ENCODE results near the gene RAD18. TPM values are rescaled to one million over a fixed set of nuclear protein-coding genes. Genes with fewer than 3 reads are reported as not detected.
A peak's percentile ranks its signal among the peaks of the same experiment; 100 is the strongest.

The RAD18 gene
- total RNA-seq, 3 donors from 2014 or later: 8.6 to 26.3 (median 13.4) TPM

DNA sequence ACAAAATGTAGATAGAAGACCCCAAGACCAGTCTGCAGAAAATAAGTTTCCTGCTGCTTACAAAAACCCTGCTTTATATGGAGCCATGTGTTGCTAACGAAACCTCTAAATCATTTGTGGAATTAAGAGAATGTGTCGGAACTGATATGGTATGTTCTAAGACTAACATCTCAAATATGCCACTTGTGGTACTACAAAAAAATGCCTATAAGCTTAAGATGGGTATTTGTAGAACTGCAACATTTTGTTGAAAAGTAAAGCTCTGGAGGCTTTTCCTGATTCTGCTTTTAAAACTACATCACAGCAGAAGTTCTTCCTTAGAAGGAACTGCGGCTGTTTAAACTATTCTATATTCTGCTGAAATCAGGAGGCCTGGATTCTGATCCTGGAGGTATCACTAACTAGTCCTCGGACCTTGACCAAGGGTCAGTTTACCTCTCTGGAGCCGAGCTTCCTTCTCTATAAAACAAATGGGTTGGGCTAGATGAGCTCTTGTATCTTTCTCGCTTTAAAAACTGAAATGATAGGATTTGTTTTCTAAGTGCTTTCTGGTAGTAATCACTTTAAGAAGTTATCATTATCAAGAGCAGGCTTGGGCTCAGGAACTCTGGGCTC lies 74.9 kb downstream of the RAD18 start:
- no peak overlapping the region for H3K4me3 ChIP-seq
- TF ChIP-seq POLR2AphosphoS5 (IDR thresholded peaks at IDR 0.05): no peak
- TF ChIP-seq POLR2A (IDR thresholded peaks at IDR 0.05): no peak
- TF ChIP-seq, protein P1, sequence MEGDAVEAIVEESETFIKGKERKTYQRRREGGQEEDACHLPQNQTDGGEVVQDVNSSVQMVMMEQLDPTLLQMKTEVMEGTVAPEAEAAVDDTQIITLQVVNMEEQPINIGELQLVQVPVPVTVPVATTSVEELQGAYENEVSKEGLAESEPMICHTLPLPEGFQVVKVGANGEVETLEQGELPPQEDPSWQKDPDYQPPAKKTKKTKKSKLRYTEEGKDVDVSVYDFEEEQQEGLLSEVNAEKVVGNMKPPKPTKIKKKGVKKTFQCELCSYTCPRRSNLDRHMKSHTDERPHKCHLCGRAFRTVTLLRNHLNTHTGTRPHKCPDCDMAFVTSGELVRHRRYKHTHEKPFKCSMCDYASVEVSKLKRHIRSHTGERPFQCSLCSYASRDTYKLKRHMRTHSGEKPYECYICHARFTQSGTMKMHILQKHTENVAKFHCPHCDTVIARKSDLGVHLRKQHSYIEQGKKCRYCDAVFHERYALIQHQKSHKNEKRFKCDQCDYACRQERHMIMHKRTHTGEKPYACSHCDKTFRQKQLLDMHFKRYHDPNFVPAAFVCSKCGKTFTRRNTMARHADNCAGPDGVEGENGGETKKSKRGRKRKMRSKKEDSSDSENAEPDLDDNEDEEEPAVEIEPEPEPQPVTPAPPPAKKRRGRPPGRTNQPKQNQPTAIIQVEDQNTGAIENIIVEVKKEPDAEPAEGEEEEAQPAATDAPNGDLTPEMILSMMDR (IDR thresholded peaks at IDR 0.05): no peak
- no peaks in the 10 kb centered on the region for H3K9me3 ChIP-seq
- H3K4me1 ChIP-seq: no peaks in the 10 kb centered on the region
- H3K27me3 ChIP-seq: no peaks in the 10 kb centered on the region
- DNase-seq (ENCODE audit: low spot score in 2 of 2): no peak
- H3K36me3 ChIP-seq: no peaks in the 10 kb centered on the region
- intact Hi-C loops (cut with DNase I; ENCODE audit: low total_unique reads): no loop called here
- H3K27ac ChIP-seq: no peak overlapping the region

DNA sequence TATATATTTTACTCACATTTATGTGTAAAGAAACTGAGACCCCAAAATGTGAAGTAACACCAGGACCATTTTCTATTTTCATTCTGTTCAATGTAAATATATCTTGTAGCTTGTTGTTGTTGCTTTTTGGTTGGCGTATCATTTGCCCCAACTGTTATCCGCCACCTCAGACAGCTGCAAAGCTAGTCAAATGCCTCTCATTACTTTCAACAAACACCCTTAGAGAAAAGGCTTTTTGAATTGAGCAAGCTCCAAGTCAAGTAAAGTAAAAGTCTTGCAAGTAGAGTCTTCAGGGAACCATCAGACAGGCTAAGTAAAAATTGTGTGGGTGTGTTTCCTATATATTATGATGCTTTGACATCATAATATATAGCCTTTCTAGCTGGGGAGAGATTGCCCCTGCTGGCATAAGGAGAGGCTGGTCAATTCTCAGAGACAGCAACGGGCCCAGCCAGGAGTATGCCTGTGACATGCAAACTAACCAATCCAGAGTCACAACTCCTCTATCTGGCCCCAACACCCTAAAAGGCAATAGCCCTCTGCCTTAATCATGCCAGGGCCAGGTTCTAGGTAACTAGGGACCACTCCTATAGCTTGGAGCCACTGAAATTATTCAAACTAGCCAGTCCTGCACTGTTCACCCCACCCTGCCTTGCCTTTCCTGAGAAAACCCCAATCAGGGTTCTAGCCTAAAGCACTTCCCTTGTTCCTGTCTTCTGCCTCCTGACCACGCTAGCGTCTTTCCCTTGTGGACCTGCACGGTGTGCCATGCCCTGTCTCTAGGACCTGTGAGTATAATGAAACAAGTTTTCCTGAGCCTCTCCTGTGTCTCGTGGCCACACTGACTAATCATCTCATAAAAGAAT lies 75.6 kb downstream of the RAD18 start:
- TF ChIP-seq POLR2AphosphoS5 (IDR thresholded peaks at IDR 0.05) (no peak), POLR2A (IDR thresholded peaks at IDR 0.05) (no peak)
- TF ChIP-seq, protein P1 (IDR thresholded peaks at IDR 0.05): no peak

GRCh38 chr3:8886546-8886945 lies 76.7 kb downstream of the RAD18 start:
- no peaks in the 10 kb centered on the region for H3K27me3 ChIP-seq
- intact Hi-C loops (cut with DNase I; ENCODE audit: low total_unique reads): no loop called here
- TF ChIP-seq, protein P1 (IDR thresholded peaks at IDR 0.05): no peak
- TF ChIP-seq POLR2A (IDR thresholded peaks at IDR 0.05): no peak
- TF ChIP-seq POLR2AphosphoS5 (IDR thresholded peaks at IDR 0.05): no peak
- no peak overlapping the region for H3K4me3 ChIP-seq
- H3K9me3 ChIP-seq: no peaks in the 10 kb centered on the region
- H3K4me1 ChIP-seq: no peaks in the 10 kb centered on the region
- H3K36me3 ChIP-seq: no peaks in the 10 kb centered on the region
- no peak for DNase-seq (ENCODE audit: low spot score in 2 of 2)
- H3K27ac ChIP-seq: peak overlapping the region in 1 of 2 donors; percentile 38

More for the DNA sequence above, 75.6 kb downstream of the RAD18 start:
- Histone ChIP-seq H3K9me3 (no peaks in the 10 kb centered on the region), H3K36me3 (no peaks in the 10 kb centered on the region), H3K4me1 (no peaks in the 10 kb centered on the region), H3K27ac (no peak overlapping the region), H3K4me3 (no peak overlapping the region), H3K27me3 (no peaks in the 10 kb centered on the region)
- no peak for DNase-seq (ENCODE audit: low spot score in 2 of 2)
- intact Hi-C loops (cut with DNase I; ENCODE audit: low total_unique reads): no loop called here

DNA sequence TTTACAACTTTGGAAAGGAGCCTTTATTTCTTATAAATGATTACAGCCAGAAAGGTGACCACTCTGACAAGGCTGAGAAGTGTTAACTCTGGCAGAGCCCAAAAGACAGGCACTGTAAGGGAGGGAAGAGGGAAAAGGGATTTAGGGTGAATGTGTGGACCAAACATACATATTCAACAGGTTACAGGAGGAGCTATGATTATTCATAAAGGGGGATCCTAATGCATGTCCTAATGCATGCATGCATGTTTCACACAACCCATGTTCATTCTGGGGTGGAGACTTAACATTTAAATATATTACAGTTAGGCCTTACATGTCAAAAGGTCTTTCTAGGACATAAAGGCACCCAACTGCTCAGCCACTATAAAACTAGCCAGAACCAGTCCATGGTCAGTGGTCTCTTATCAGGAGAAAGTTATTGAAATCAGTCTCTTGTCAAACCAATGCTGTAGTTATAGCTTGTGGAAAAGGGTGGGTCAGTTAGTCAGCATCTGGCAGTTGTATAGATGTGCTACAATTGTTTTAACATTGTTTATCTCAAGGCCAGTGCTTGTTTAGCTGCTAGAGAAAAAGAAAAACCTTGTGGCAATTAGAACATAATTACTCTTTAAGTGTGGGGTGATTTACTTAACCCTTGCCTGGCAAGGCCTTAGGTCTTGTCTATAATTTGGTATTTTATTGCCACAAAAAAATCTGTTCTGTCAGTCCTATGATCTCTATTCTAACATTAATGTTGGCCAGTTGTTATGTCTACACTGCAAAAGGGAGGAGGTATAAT lies 77.5 kb downstream of the RAD18 start:
- H3K27me3 ChIP-seq: no peaks in the 10 kb centered on the region
- no peak for TF ChIP-seq POLR2A (IDR thresholded peaks at IDR 0.05)
- no peak for TF ChIP-seq POLR2AphosphoS5 (IDR thresholded peaks at IDR 0.05)
- TF ChIP-seq, protein P1 (IDR thresholded peaks at IDR 0.05): no peak
- H3K4me1 ChIP-seq: no peaks in the 10 kb centered on the region
- H3K36me3 ChIP-seq: no peaks in the 10 kb centered on the region
- DNase-seq (ENCODE audit: low spot score in 2 of 2): no peak
- no peaks in the 10 kb centered on the region for H3K9me3 ChIP-seq
- H3K4me3 ChIP-seq: no peak overlapping the region
- intact Hi-C loops (cut with DNase I; ENCODE audit: low total_unique reads): no loop called here
- H3K27ac ChIP-seq: peak overlapping the region in 1 of 2 donors; percentile 38
